Upper lobe of left lung (tissue), 4 donors: ENCODE measurements around the gene SLC9A9.

Experiments
- EP300 ChIP-seq, 4 donors: sonication (generic); formaldehyde crosslinking; IDR thresholded peaks; one replicate each; pipeline ENCODE4 v1.5.1; 2017; ENCODE audit warnings: antibody characterized with exemption in 4 of 4, control low read depth in 2 of 4
- POLR2AphosphoS5 ChIP-seq, 2 donors: sonication (generic); formaldehyde crosslinking; IDR thresholded peaks; one replicate each; pipeline ENCODE4 v1.5.1; 2017; ENCODE audit warnings: antibody characterized with exemption in 2 of 2
- TF ChIP-seq, protein P1 (sequence below), 6 experiments: fragments of 450-650 bp in 4 of 6; fragments of 200-600 bp in 2 of 6; sonication (generic) in 2 of 6; IDR thresholded peaks; one replicate each; pipeline ENCODE4 v1.5.1; 2016 to 2019; ENCODE audit warnings: antibody characterized with exemption in 6 of 6

DNA sequence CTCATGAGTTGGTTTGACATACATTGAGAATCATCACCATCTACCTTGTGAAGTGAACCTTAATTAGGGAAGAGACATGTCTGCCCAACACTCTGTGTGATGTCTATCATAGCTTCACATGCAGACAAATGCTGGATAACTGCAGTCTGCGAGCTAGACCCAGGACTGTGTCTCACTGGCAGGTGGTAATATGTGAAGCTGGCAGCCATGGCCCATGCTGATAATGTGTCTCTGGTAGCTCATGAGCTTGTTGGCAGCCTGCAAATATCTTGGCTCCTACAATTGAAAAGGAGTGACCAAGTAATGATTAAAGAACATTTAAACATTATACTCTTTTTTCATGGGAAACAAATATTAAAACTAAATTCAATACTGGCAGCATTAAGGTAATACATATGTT, 493.9 kb downstream of the SLC9A9 start:
- TF ChIP-seq, protein P1, sequence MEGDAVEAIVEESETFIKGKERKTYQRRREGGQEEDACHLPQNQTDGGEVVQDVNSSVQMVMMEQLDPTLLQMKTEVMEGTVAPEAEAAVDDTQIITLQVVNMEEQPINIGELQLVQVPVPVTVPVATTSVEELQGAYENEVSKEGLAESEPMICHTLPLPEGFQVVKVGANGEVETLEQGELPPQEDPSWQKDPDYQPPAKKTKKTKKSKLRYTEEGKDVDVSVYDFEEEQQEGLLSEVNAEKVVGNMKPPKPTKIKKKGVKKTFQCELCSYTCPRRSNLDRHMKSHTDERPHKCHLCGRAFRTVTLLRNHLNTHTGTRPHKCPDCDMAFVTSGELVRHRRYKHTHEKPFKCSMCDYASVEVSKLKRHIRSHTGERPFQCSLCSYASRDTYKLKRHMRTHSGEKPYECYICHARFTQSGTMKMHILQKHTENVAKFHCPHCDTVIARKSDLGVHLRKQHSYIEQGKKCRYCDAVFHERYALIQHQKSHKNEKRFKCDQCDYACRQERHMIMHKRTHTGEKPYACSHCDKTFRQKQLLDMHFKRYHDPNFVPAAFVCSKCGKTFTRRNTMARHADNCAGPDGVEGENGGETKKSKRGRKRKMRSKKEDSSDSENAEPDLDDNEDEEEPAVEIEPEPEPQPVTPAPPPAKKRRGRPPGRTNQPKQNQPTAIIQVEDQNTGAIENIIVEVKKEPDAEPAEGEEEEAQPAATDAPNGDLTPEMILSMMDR (IDR thresholded peaks at IDR 0.05) = no peak
- TF ChIP-seq POLR2AphosphoS5 (IDR thresholded peaks at IDR 0.05) (no peak), EP300 (IDR thresholded peaks at IDR 0.05) (no peak)
